ENCODE results near the gene NFATC3.

GRCh38 chr16:68096491-68096890 lies 11.3 kb downstream of the NFATC3 start:
- TF ChIP-seq CTCF (IDR thresholded peaks at IDR 0.05): no peak
- TF ChIP-seq POLR2A (IDR thresholded peaks at IDR 0.05): no peak

Measured in uterus (tissue), 2 donors.